GM21737 (cell line): Measurements from ENCODE around the gene WDR1.

Experiments
- ATAC-seq: cut with Tn5 transposase; IDR thresholded peaks from one replicate; pipeline ENCODE4 v1.9.1; 2021; ENCODE audit warnings: mild to moderate bottlenecking, moderate library complexity; ENCODE audit not compliant: unreplicated experiment

Gene WDR1

DNA sequence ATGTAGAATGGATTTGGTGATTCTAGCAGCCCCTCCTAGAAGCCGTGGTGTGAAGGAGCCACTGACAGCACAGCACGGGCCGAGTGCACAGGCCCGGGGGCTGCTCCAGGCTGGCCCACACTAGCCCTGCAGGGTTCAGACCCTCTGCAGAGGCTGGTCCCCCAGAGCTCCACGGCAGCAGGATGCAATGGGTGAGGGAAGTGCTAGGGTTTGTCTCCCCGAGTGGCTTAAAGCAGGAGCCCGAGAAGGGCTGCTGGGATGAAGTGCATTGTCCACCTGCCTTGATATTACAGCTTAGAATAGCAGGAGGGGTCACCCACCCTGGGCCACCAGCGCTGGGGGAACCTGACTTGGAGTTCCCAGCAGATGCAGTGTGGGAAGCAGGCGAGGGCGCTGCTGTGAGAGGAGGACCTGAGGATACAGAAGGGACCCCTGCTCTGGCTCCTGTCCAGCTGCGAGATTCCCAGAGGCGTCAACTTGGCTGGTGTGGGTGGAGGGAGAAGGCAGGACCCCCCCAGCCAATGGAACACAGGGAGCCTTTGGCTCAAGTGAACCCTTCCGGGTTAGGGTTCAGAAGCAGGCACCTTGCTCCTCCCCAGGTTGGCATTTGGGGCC lies 30.0 kb downstream of the WDR1 start:
- no peak for ATAC-seq

- ATAC-seq: no peak
These were observed 30.6 kb downstream of the WDR1 start for GRCh38 chr4:10085828-10086505.

- no peak for ATAC-seq
These were observed 31.2 kb downstream of the WDR1 start for GRCh38 chr4:10085386-10085785.

DNA sequence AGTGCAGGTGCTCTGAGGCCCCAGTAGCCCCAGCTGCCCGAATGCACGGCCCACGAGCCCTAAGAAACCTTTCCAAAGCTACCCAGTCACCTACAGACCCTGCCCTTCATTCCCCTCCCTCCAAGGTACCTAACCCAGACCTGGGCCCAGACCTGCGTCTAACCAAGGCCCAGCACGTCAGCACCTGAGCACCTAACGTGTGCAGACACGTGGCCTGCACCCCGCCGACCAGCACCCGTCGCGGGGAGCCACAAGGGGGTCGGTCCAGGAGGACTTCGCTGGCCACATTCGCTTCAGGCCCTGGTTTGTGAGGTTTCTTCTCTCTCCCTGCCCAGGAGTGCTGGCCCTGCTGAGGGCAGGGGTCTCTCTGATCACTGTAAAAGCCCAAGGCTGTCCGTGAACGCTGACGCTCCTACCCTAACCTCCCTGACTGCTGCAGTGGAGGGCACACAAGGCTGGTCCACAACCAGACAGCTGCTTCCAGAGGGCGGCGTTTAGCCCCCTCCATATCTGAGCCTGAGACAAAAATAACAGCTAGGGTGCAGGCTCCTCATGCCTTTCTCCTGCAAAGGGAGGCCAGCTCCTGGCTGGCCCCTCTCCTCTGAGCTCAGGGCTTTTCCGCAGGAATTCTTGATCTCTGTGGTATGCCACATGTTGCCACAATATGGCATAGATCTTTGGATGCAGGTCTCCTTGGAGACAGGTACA lies 31.8 kb downstream of the WDR1 start:
- ATAC-seq: no peak

GRCh38 chr4:10083861-10084641 lies 32.5 kb downstream of the WDR1 start:
- ATAC-seq: no peak

GRCh38 chr4:10083331-10083771 lies 33.2 kb downstream of the WDR1 start:
- ATAC-seq: no peak

- ATAC-seq: no peak
These were observed 33.9 kb downstream of the WDR1 start for GRCh38 chr4:10082459-10083272.

DNA sequence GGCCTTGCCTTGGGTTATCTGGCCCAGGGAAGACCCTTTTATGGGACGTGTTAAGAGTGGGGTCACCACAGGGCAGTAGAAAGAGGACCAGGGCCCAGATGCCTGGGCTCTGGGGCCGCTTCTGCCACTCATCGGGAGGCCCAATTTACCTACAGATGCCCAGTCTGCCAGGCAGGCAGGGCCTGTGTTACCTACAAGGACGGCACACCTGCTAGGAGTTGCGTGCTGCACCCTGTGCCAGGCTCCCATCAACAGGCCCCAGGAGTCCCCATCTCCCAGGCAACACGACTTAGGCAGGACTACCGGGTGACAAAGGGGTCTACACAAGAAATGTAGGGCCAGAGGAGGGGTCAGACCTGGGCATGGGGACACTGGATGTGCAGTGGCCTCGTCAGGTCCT lies 34.6 kb downstream of the WDR1 start:
- no peak for ATAC-seq

DNA sequence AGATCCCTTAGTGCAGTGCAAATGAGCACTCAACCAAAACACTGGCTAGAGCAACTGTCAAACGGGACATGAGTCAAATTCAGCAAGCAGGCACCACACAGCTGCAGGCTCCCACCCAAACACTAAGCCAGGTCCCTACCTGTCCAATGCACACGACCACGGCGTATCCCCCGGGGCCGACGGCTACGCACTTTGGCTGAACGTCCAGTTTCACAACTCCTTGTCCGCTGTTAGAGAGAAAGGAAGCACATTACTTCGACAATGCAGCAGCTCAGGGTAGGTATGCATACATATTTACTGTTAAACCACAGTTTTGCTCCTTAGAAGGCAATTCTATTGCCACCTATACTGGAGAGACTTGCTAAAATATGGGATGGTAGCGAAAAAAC lies 35.4 kb downstream of the WDR1 start:
- ATAC-seq: no peak

DNA sequence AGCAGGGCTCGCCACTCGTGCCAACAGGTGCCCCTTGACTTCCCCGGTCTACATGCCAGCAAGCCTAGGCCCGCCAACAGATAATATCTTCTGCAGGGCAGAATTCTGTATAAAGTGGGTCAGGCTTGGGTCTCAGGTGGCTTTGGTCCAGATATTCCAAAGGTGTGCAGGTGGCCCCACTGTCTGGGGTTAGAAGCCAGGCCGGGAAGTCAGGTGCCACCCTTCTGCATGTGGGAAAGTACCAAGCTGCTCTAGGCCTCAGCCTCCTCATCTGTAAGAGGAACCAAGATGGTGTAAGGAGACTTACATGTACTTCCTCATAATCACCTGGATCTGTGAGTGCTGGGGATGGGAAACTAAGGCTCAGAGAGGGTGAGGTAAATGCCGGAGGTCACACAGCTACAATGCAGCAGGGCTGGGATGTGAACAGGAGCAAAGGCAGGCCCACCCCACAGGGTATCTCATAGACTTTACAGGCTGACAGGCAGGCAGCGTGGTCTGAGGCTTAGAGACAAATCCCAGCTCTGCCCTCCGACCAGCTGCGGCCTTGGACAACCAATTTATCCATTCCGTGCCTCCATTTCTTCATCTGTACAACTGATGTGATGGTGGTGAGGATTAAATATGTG lies 35.9 kb downstream of the WDR1 start:
- ATAC-seq: no peak

- ATAC-seq: no peak
These were observed 36.5 kb downstream of the WDR1 start for GRCh38 chr4:10079912-10080588.

GRCh38 chr4:10079256-10079655 lies 37.3 kb downstream of the WDR1 start:
- no peak for ATAC-seq

DNA sequence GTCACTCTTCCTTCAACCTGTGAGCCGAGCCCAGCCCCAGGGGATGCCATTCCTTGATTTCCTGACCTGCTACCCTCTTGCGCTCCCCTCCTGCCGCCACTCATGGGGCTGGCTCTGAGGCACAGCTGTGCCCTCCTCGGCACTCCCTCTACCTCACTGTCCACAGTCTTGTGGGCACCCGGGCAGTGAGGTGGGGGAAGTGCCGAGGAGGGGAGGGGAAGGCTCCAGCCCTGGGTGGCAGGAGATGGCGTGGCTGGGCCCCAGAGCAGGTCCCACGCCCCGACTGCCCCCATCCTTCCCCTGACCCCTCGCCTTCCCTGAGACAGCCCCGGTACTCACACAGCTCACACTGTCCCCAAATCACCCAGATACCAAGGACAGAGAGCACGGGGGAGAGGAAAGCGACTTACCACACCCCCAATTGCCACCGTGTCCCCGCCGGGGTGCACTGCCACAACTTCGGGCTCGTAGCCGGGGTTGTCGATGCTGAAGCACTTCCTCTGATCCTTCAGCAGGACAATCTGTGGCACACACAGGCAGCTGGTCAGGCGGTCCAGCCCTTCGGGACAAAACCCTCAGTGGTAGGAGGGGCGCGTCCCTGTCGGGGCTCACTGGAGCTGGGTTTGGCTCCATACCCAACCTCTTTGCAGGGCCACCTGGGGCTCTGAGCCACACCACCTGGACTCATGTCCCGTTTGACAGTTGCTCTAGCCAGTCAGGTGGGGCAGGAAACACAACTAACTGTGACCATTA lies 37.9 kb downstream of the WDR1 start:
- no peak for ATAC-seq

DNA sequence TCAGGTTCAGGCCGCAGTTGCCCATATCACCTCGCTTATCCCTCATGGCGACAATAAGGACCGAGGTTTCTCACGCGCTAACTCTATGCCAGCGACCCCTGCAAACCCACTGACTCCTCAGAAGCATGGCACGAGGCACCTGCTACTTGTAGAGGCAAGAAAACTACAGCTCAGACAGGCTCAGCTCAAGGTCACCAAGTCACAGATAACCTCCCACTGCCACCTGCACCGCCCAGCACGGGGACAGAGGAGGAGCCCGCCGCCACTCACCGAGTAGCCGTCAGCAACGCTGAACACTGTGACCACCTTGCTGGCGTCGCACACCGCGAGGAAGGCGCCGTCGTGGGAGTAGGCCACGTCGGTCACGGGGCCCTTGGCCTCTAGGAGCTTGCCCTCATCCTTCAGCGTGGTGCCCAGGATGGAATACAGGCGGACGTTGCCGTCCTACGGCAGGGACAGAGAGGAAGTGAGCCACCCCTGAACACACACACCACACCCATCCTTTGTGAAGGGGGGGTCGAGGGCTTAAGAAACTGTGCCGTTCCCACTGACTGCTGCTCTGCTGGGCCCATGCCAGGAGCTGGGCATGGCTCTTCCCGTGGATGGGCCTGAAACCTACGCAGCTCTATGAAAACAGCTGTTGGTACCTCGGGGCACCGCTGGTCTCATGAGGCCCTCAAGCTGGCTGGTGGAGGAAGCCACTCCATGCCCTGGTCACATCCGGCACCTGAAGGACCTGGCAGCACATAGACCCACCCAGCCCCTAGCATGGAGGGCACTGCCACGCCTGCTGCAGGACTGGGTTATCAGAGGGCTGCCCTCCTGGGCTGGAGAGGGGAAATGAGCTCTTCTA lies 38.9 kb downstream of the WDR1 start:
- no peak for ATAC-seq

- no peak for ATAC-seq
These were observed 39.5 kb downstream of the WDR1 start for GRCh38 chr4:10077076-10077475.

DNA sequence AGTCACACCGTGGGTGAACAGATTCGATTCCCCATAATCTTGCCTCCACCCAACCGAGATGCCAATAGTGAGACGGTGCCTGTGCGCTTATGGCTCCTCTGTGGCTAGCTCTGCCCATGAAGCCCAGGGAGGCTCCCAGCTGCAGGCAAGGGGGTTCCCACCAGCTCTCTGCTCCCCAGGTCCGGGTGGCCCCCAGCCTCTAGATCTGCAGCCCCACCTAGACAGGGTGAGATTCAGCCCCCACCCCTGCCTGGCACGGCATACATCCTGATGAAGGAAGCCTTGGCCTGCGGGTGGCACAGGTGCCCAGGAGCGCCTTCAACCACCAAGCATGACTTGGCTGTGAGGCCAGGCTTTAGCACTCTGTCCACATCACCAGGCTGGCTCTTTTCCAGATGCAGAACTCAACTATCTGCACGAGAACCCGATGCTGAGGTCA lies 40.6 kb downstream of the WDR1 start:
- ATAC-seq: no peak

DNA sequence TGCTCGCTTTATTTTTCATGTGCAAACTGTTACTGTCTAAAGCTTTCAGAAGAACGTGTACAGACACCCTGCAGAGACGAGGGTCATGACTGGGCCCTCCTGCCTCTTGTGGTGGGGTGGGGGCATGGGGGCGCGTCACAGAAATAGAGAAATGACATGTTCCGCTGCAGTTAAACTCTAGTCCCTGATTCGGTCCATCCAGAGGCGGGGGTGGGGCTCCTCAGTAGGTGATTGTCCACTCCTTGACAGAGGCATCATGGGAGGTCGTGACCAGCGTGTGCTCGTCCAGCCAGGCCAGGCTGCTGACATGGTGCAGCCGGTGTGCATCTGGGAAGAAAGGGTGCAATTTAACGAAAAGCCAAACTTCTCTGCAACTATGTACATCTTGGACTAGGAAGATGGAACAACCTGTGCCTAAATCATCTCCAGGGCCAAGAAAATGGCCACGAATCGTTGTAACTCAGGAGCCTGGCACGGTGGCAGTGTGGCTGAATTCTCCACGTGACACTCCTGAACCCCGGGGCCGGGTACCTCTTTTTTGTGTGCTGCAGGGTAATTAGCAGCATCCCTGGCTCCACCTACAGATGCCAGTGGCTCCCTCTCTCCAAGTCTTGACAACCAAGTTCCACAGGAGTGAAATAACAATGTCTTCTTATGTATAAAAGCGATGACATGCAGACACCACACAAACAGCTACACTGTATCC lies 41.3 kb downstream of the WDR1 start:
- ATAC-seq: no peak
